Measurements from ENCODE around the gene CPLX3.

GRCh38 chr15:74841891-74842373 lies 15.5 kb downstream of the CPLX3 start:
- TF ChIP-seq, protein P1, sequence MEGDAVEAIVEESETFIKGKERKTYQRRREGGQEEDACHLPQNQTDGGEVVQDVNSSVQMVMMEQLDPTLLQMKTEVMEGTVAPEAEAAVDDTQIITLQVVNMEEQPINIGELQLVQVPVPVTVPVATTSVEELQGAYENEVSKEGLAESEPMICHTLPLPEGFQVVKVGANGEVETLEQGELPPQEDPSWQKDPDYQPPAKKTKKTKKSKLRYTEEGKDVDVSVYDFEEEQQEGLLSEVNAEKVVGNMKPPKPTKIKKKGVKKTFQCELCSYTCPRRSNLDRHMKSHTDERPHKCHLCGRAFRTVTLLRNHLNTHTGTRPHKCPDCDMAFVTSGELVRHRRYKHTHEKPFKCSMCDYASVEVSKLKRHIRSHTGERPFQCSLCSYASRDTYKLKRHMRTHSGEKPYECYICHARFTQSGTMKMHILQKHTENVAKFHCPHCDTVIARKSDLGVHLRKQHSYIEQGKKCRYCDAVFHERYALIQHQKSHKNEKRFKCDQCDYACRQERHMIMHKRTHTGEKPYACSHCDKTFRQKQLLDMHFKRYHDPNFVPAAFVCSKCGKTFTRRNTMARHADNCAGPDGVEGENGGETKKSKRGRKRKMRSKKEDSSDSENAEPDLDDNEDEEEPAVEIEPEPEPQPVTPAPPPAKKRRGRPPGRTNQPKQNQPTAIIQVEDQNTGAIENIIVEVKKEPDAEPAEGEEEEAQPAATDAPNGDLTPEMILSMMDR (IDR thresholded peaks at IDR 0.05): no peak
- TF ChIP-seq POLR2A (IDR thresholded peaks at IDR 0.05; ENCODE audit: low read depth) (no peak), EP300 (IDR thresholded peaks at IDR 0.05) (no peak), POLR2AphosphoS5 (IDR thresholded peaks at IDR 0.05) (no peak)

All from esophagus muscularis mucosa (tissue), 4 donors.